Gastrocnemius medialis (tissue), 4 donors: ENCODE measurements around the gene RRH. TPM values are rescaled to one million over a fixed set of nuclear protein-coding genes. Genes with fewer than 3 reads are reported as not detected.

Source experiments
- ATAC-seq, 2 donors: fragments of 150-250 bp; one replicate each; pipeline ENCODE4 v1.9.1; 2016
- DNase-seq, 2 donors: peaks; one replicate each; pipeline ENCODE4 v3.0.0-alpha.2; 2019
- H3K27ac ChIP-seq, 4 donors: fragments of 200-600 bp; sonication (generic); 1 replicate in 1 of 4; 2 replicates in 3 of 4; pipeline ENCODE4 v1.5.1; 2016 to 2018; ENCODE audit warnings: mild to moderate bottlenecking in 2 of 4, moderate library complexity in 1 of 4
- H3K27me3 ChIP-seq, 3 donors: fragments of 200-600 bp; sonication (generic) in 2 of 3; 1 replicate in 1 of 3; 2 replicates in 2 of 3; pipeline versions ENCODE4 v1.5.1 to v1.6.0; 2016 to 2019; ENCODE audit warnings: mild to moderate bottlenecking in 1 of 3, moderate library complexity in 1 of 3
- H3K36me3 ChIP-seq, 2 donors: fragments of 200-600 bp; sonication (generic) in 1 of 2; one replicate each; pipeline ENCODE4 v1.5.1; 2017 to 2018
- H3K4me1 ChIP-seq, 2 donors: fragments of 200-600 bp; sonication (generic) in 1 of 2; one replicate each; pipeline ENCODE4 v1.5.1; 2016 to 2017; ENCODE audit warnings: mild to moderate bottlenecking in 2 of 2
- H3K4me3 ChIP-seq, 4 donors: fragments of 200-600 bp; sonication (generic) in 3 of 4; 1 replicate in 1 of 4; 2 replicates in 3 of 4; pipeline ENCODE4 v1.5.1; 2016 to 2019; ENCODE audit warnings: mild to moderate bottlenecking in 2 of 4
- H3K9me3 ChIP-seq, 3 donors: fragments of 200-600 bp; sonication (generic) in 2 of 3; 1 replicate in 1 of 3; 2 replicates in 2 of 3; pipeline ENCODE4 v1.5.1; 2016 to 2019
- CTCF ChIP-seq, 5 experiments: fragments of 450-650 bp in 3 of 5; fragments of 200-600 bp in 2 of 5; sonication (generic) in 2 of 5; IDR thresholded peaks in 4 of 5; conservative IDR thresholded peaks in 1 of 5; 1 replicate in 4 of 5; 2 replicates in 1 of 5; pipeline ENCODE4 v1.5.1; 2016 to 2019; ENCODE audit warnings: antibody characterized with exemption in 5 of 5, mild to moderate bottlenecking in 3 of 5, moderate library complexity in 3 of 5
- POLR2A ChIP-seq, 2 donors: fragments of 450-650 bp; IDR thresholded peaks; one replicate each; pipeline ENCODE4 v1.6.1; 2017; ENCODE audit warnings: antibody characterized with exemption in 2 of 2, mild to moderate bottlenecking in 2 of 2, moderate library complexity in 2 of 2
- in situ Hi-C, 4 donors: fragments of 200-750 bp; cut with MboI; loops; one replicate each; pipeline versions ENCODE4 v1.15.0 to v1.8.0; 2017; ENCODE audit warnings: low sequenced_read_pairs in 4 of 4
- intact Hi-C: fragments of 100-400 bp; cut with DNase I; formaldehyde crosslinking; loops from one replicate; pipeline ENCODE4 v1.15.1; 2023; ENCODE audit warnings: low total_unique reads
- total RNA-seq, 4 donors: library from RNA; depleted of rRNA; stranded (reverse); fragments of >200 nt; gene quantifications; one replicate each; pipeline versions ENCODE4 v1.1.0 to v1.2.3, GENCODE V29; 2016

RRH gene
- total RNA-seq, 4 donors from 2014 or later = not detected

GRCh38 chr4:109798866-109799265 is 28.9 kb upstream of the RRH start:
- H3K4me1 ChIP-seq = no peaks in the 10 kb centered on the region
- no peak for ATAC-seq
- DNase-seq = no peak
- H3K27ac ChIP-seq = no peak overlapping the region
- H3K27me3 ChIP-seq = no peaks in the 10 kb centered on the region
- intact Hi-C loops = no loop called here
- no peaks in the 10 kb centered on the region for H3K9me3 ChIP-seq
- no peaks in the 10 kb centered on the region for H3K36me3 ChIP-seq
- in situ Hi-C loops = no loop called here
- H3K4me3 ChIP-seq = no peak overlapping the region
- TF ChIP-seq CTCF (IDR thresholded peaks at IDR 0.05 in 4 of 5, conservative IDR thresholded peaks at IDR 0.05 in 1 of 5) (no peak), POLR2A (IDR thresholded peaks at IDR 0.05) (no peak)

- intact Hi-C loops = no loop called here
- H3K27me3 ChIP-seq = no peaks in the 10 kb centered on the region
- no peaks in the 10 kb centered on the region for H3K9me3 ChIP-seq
- TF ChIP-seq POLR2A (IDR thresholded peaks at IDR 0.05) = no peak
- TF ChIP-seq CTCF (IDR thresholded peaks at IDR 0.05 in 4 of 5, conservative IDR thresholded peaks at IDR 0.05 in 1 of 5) = no peak
- H3K4me1 ChIP-seq = no peaks in the 10 kb centered on the region
- DNase-seq (no peak), ATAC-seq (no peak)
- peak overlapping the region in 3 of 4 donors; percentile 28 to 35 (median 31) for H3K4me3 ChIP-seq
- H3K36me3 ChIP-seq = no peaks in the 10 kb centered on the region
- in situ Hi-C loops = loop anchor here in 2 of 4 donors (10.0 to 25.0 kb wide), 2 partner anchors 89 to 376 kb away; partner anchors contain the start of gene CASP6 (in 1 of the 2)
- H3K27ac ChIP-seq = peak overlapping the region in 2 of 4 donors; percentile 25 to 32
Observed at GRCh38 chr4:109801099-109801789, 26.5 kb upstream of the RRH start.

- no peaks in the 10 kb centered on the region for H3K9me3 ChIP-seq
- H3K4me1 ChIP-seq = no peaks in the 10 kb centered on the region
- peak within 1 kb of the TSS in 3 of 4 donors; percentile 10 to 32 (median 25) for H3K27ac ChIP-seq
- intact Hi-C loops (no loop called here), in situ Hi-C loops (loop anchor here in 2 of 4 donors (10.0 to 25.0 kb wide), 2 partner anchors 90 to 377 kb away; partner anchors contain the start of gene CASP6 (in 1 of the 2))
- no peaks in the 10 kb centered on the region for H3K36me3 ChIP-seq
- ATAC-seq (peak in 1 of 2 donors; percentile 47), DNase-seq (no peak)
- TF ChIP-seq POLR2A (IDR thresholded peaks at IDR 0.05) (no peak), CTCF (IDR thresholded peaks at IDR 0.05 in 4 of 5, conservative IDR thresholded peaks at IDR 0.05 in 1 of 5) (no peak)
- H3K27me3 ChIP-seq = no peaks in the 10 kb centered on the region
- H3K4me3 ChIP-seq = peak within 1 kb of the TSS in 3 of 4 donors; percentile 28 to 35 (median 31)
Observed at GRCh38 chr4:109801895-109802319, 25.9 kb upstream of the RRH start, which contains the start of gene CFI. Gene CFI (minus strand): TSS chr4:109801999. CDS start chr4:109801971, 28 bp downstream.

GRCh38 chr4:109803924-109804571 is 23.7 kb upstream of the RRH start:
- H3K27me3 ChIP-seq = no peaks in the 10 kb centered on the region
- DNase-seq (no peak), ATAC-seq (peak; percentile 41 to 60)
- H3K9me3 ChIP-seq = no peaks in the 10 kb centered on the region
- peak in 2 of 5 experiments; percentile 23 to 38 for TF ChIP-seq CTCF (IDR thresholded peaks at IDR 0.05 in 4 of 5, conservative IDR thresholded peaks at IDR 0.05 in 1 of 5)
- TF ChIP-seq POLR2A (IDR thresholded peaks at IDR 0.05) = no peak
- H3K36me3 ChIP-seq = no peaks in the 10 kb centered on the region
- no peaks in the 10 kb centered on the region for H3K4me1 ChIP-seq
- in situ Hi-C loops (loop anchor here in 2 of 4 donors (10.0 to 25.0 kb wide), 2 partner anchors 92 to 379 kb away; partner anchors contain the start of gene CASP6 (in 1 of the 2)), intact Hi-C loops (loop anchor here (2.0 kb wide), 1 partner anchor 101 kb away; the partner anchor contains the start of gene CASP6)
- H3K4me3 ChIP-seq = no peak overlapping the region
- no peak overlapping the region for H3K27ac ChIP-seq
